DMS 273 treated with DMSO at 0.1 percent for 48 hours (cell line): Measurements from ENCODE around the gene DAB1.
A peak's percentile ranks its signal among the peaks of the same experiment; 100 is the strongest.
"Not testable (repeated sequence)": the region's sequence is repeated elsewhere in the genome, so short reads cannot be mapped to it uniquely, and the experiment has no call there.

ENCODE experiments used
- DNase-seq: peaks from one replicate; lab custom pipeline; 2025; lab: John Stamatoyannopoulos, UW

DAB1 gene

GRCh38 chr1:57272150-57272549, 151.7 kb downstream of the DAB1 start:
- DNase-seq, result no peak

GRCh38 chr1:57270927-57271698, 152.7 kb downstream of the DAB1 start:
- no peak for DNase-seq

- DNase-seq, result no peak
Measured at GRCh38 chr1:57269630-57270225, 154.1 kb downstream of the DAB1 start.

- no peak for DNase-seq
Measured at GRCh38 chr1:57265104-57265503, 158.8 kb downstream of the DAB1 start.

- DNase-seq, result no peak
Measured at GRCh38 chr1:57262472-57262871, 161.4 kb downstream of the DAB1 start.

- DNase-seq, result no peak
Measured at GRCh38 chr1:57258557-57259325, 165.1 kb downstream of the DAB1 start.

GRCh38 chr1:57255945-57256344, 167.9 kb downstream of the DAB1 start:
- DNase-seq, result no peak

- no peak for DNase-seq
Measured at GRCh38 chr1:57254022-57254421, 169.8 kb downstream of the DAB1 start.

GRCh38 chr1:57252597-57253294, 171.1 kb downstream of the DAB1 start:
- DNase-seq, result peak; percentile 47

- no peak for DNase-seq
Measured at GRCh38 chr1:57250021-57250420, 173.8 kb downstream of the DAB1 start.

- no peak for DNase-seq
Measured at GRCh38 chr1:57249511-57249910, 174.3 kb downstream of the DAB1 start.

GRCh38 chr1:57248830-57249229, 175.0 kb downstream of the DAB1 start:
- no peak for DNase-seq

- DNase-seq, result no peak
Measured at GRCh38 chr1:57238233-57238781, 185.6 kb downstream of the DAB1 start.

GRCh38 chr1:57235730-57236510, 187.9 kb downstream of the DAB1 start:
- no peak for DNase-seq

GRCh38 chr1:57234459-57234858, 189.4 kb downstream of the DAB1 start:
- no peak for DNase-seq

GRCh38 chr1:57232500-57232899, 191.4 kb downstream of the DAB1 start:
- DNase-seq, result no peak

- no peak for DNase-seq
Measured at GRCh38 chr1:57229998-57230397, 193.9 kb downstream of the DAB1 start.

GRCh38 chr1:57229076-57229475, 194.8 kb downstream of the DAB1 start:
- no peak for DNase-seq

GRCh38 chr1:57222801-57223200, 201.1 kb downstream of the DAB1 start:
- DNase-seq, result no peak

GRCh38 chr1:57222307-57222706, 201.6 kb downstream of the DAB1 start:
- DNase-seq, result no peak

- DNase-seq, result not testable (repeated sequence)
Measured at GRCh38 chr1:57220905-57221304, 203.0 kb downstream of the DAB1 start.
